Progenitor cell of endocrine pancreas (in vitro differentiated cells): ENCODE measurements around the gene CRIP2. TPM values are rescaled to one million over a fixed set of nuclear protein-coding genes. Genes with fewer than 3 reads are reported as not detected.

Experiments used
- DNase-seq: peaks from one replicate; pipeline ENCODE4 v3.0.0; 2021; ENCODE audit warnings: low spot score; ENCODE audit not compliant: unreplicated experiment
- H3K27ac Mint-ChIP-seq: 2 replicates; pipeline ENCODE4 v1.8.0; 2021; ENCODE audit warnings: mild to moderate bottlenecking, moderate library complexity, mixed read lengths
- H3K27me3 Mint-ChIP-seq: 2 replicates; pipeline ENCODE4 v1.8.0; 2021; ENCODE audit warnings: mixed read lengths
- H3K36me3 Mint-ChIP-seq: 2 replicates; pipeline ENCODE4 v1.8.0; 2022; ENCODE audit warnings: mixed read lengths; ENCODE audit not compliant: insufficient read depth
- H3K4me1 Mint-ChIP-seq: 2 replicates; pipeline ENCODE4 v1.8.0; 2021; ENCODE audit warnings: low read depth, mixed read lengths
- H3K4me3 Mint-ChIP-seq: 2 replicates; pipeline ENCODE4 v1.8.0; 2021; ENCODE audit warnings: low read depth, mild to moderate bottlenecking, moderate library complexity, mixed read lengths
- H3K9me3 Mint-ChIP-seq: 2 replicates; pipeline ENCODE4 v1.8.0; 2021; ENCODE audit warnings: low read depth, mixed read lengths
- CTCF ChIP-seq: fragments of 200-600 bp; sonication (generic); IDR thresholded peaks from one replicate; pipeline ENCODE4 v1.5.0; 2021; ENCODE audit warnings: antibody characterized with exemption, mild to moderate bottlenecking; ENCODE audit not compliant: unreplicated experiment
- total RNA-seq: library from RNA; stranded (reverse); gene quantifications from 2 replicates; pipeline ENCODE4 v1.2.1, GENCODE V29; 2021

The CRIP2 gene
- total RNA-seq, 1 donor from 2014 or later, result 19.6 TPM

GRCh38 chr14:105444859-105445258, 29.8 kb upstream of the CRIP2 start:
- H3K36me3 Mint-ChIP-seq, result peaks cover 7% of the 10 kb centered on the region
- no peaks in the 10 kb centered on the region for H3K27me3 Mint-ChIP-seq
- no peaks in the 10 kb centered on the region for H3K4me1 Mint-ChIP-seq

GRCh38 chr14:105445290-105445689, 29.3 kb upstream of the CRIP2 start:
- Mint-ChIP-seq H3K27ac (no peak overlapping the region), H3K27me3 (no peaks in the 10 kb centered on the region), H3K36me3 (peaks cover 7% of the 10 kb centered on the region), H3K9me3 (no peaks in the 10 kb centered on the region), H3K4me3 (no peak overlapping the region), H3K4me1 (no peaks in the 10 kb centered on the region)
- TF ChIP-seq CTCF, result no peak
- DNase-seq, result no peak

More at GRCh38 chr14:105444859-105445258, 29.8 kb upstream of the CRIP2 start:
- DNase-seq, result no peak
- no peak overlapping the region for H3K27ac Mint-ChIP-seq
- no peak for TF ChIP-seq CTCF
- H3K9me3 Mint-ChIP-seq, result no peaks in the 10 kb centered on the region
- no peak overlapping the region for H3K4me3 Mint-ChIP-seq

GRCh38 chr14:105445901-105446845, 28.4 kb upstream of the CRIP2 start:
- H3K27ac Mint-ChIP-seq, result no peak overlapping the region
- peaks cover 7% of the 10 kb centered on the region for H3K36me3 Mint-ChIP-seq
- no peak overlapping the region for H3K4me3 Mint-ChIP-seq
- no peak for TF ChIP-seq CTCF
- H3K9me3 Mint-ChIP-seq, result no peaks in the 10 kb centered on the region
- no peaks in the 10 kb centered on the region for H3K27me3 Mint-ChIP-seq
- DNase-seq, result no peak
- H3K4me1 Mint-ChIP-seq, result no peaks in the 10 kb centered on the region

- Mint-ChIP-seq H3K27ac (no peak overlapping the region), H3K4me1 (no peaks in the 10 kb centered on the region), H3K27me3 (no peaks in the 10 kb centered on the region)
Observed at GRCh38 chr14:105446971-105447370, 27.6 kb upstream of the CRIP2 start.

More at GRCh38 chr14:105446971-105447370, 27.6 kb upstream of the CRIP2 start:
- no peak for TF ChIP-seq CTCF
- DNase-seq, result no peak
- peaks cover 5% of the 10 kb centered on the region for H3K36me3 Mint-ChIP-seq
- no peak overlapping the region for H3K4me3 Mint-ChIP-seq
- no peaks in the 10 kb centered on the region for H3K9me3 Mint-ChIP-seq
